ENCODE data around the gene CTRB2.

CTRB2 gene

DNA sequence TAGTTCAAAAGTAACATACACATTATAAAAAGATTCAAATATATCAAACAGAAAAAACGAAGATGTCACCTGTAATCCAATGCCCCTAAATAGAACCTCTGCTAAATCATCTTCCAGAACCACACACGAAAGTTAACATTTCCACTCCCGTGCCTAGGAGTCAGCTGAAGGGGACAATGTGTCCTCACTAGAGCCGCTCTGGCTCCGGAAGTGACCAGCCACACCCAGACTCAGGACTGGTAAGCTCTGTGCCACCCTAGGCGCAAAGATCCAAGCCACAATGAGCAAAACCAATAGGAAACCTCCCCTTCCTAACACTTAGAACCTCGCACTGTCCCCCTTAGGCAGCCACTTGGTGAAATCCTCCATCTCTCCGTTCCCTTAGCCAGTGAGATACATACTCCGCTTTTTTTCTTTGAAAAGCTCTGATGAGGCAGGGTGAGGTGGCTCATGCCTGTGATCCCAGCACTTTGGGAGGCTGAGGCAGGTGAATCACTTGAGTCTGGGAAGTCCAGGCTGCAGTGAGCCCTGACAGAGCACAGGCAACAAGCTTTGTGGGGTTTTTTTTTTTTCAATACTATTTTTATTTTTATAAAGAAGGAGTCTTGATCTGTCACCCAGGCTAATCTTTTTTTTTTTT, 23.6 kb upstream of the CTRB2 start:
- no peak for ATAC-seq (ENCODE audit: low read depth)
- TF ChIP-seq, protein P1, sequence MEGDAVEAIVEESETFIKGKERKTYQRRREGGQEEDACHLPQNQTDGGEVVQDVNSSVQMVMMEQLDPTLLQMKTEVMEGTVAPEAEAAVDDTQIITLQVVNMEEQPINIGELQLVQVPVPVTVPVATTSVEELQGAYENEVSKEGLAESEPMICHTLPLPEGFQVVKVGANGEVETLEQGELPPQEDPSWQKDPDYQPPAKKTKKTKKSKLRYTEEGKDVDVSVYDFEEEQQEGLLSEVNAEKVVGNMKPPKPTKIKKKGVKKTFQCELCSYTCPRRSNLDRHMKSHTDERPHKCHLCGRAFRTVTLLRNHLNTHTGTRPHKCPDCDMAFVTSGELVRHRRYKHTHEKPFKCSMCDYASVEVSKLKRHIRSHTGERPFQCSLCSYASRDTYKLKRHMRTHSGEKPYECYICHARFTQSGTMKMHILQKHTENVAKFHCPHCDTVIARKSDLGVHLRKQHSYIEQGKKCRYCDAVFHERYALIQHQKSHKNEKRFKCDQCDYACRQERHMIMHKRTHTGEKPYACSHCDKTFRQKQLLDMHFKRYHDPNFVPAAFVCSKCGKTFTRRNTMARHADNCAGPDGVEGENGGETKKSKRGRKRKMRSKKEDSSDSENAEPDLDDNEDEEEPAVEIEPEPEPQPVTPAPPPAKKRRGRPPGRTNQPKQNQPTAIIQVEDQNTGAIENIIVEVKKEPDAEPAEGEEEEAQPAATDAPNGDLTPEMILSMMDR (IDR thresholded peaks at IDR 0.05; ENCODE audit: poor library complexity, severe bottlenecking), result no peak
- H3K27me3 ChIP-seq (ENCODE audit: insufficient read depth, poor library complexity, severe bottlenecking), result no peaks in the 10 kb centered on the region
- H3K9me3 ChIP-seq (ENCODE audit: severe bottlenecking), result no peaks in the 10 kb centered on the region
- no peak overlapping the region for H3K27ac ChIP-seq (ENCODE audit: poor library complexity, severe bottlenecking)
- peaks cover 70% of the 10 kb centered on the region for H3K36me3 ChIP-seq (ENCODE audit: low read depth)
- no peak for DNase-seq (ENCODE audit: low spot score)
- peaks cover 8% of the 10 kb centered on the region for H3K4me1 ChIP-seq (ENCODE audit: insufficient read depth, poor library complexity, severe bottlenecking)
- H3K4me3 ChIP-seq (ENCODE audit: severe bottlenecking), result no peak overlapping the region

GRCh38 chr16:75229172-75230031, 22.4 kb upstream of the CTRB2 start:
- TF ChIP-seq, protein P1 (IDR thresholded peaks at IDR 0.05; ENCODE audit: poor library complexity, severe bottlenecking), result no peak
- Histone ChIP-seq H3K27ac (ENCODE audit: poor library complexity, severe bottlenecking) (no peak overlapping the region), H3K27me3 (ENCODE audit: insufficient read depth, poor library complexity, severe bottlenecking) (no peaks in the 10 kb centered on the region), H3K4me1 (ENCODE audit: insufficient read depth, poor library complexity, severe bottlenecking) (peaks cover 5% of the 10 kb centered on the region), H3K9me3 (ENCODE audit: severe bottlenecking) (no peaks in the 10 kb centered on the region), H3K4me3 (ENCODE audit: severe bottlenecking) (no peak overlapping the region), H3K36me3 (ENCODE audit: low read depth) (peaks cover 60% of the 10 kb centered on the region)
- DNase-seq (ENCODE audit: low spot score), result no peak
- no peak for ATAC-seq (ENCODE audit: low read depth)

- Histone ChIP-seq H3K4me1 (ENCODE audit: insufficient read depth, poor library complexity, severe bottlenecking) (no peaks in the 10 kb centered on the region), H3K4me3 (ENCODE audit: severe bottlenecking) (no peak overlapping the region), H3K27me3 (ENCODE audit: insufficient read depth, poor library complexity, severe bottlenecking) (no peaks in the 10 kb centered on the region), H3K9me3 (ENCODE audit: severe bottlenecking) (no peaks in the 10 kb centered on the region), H3K27ac (ENCODE audit: poor library complexity, severe bottlenecking) (no peak overlapping the region), H3K36me3 (ENCODE audit: low read depth) (peaks cover 50% of the 10 kb centered on the region)
- no peak for DNase-seq (ENCODE audit: low spot score)
- no peak for ATAC-seq (ENCODE audit: low read depth)
- TF ChIP-seq, protein P1 (IDR thresholded peaks at IDR 0.05; ENCODE audit: poor library complexity, severe bottlenecking), result no peak
These were observed 21.4 kb upstream of the CTRB2 start for GRCh38 chr16:75228143-75228976.

- Histone ChIP-seq H3K27ac (ENCODE audit: poor library complexity, severe bottlenecking) (no peak overlapping the region), H3K27me3 (ENCODE audit: insufficient read depth, poor library complexity, severe bottlenecking) (no peaks in the 10 kb centered on the region), H3K36me3 (ENCODE audit: low read depth) (peaks cover 42% of the 10 kb centered on the region), H3K4me1 (ENCODE audit: insufficient read depth, poor library complexity, severe bottlenecking) (no peaks in the 10 kb centered on the region), H3K9me3 (ENCODE audit: severe bottlenecking) (no peaks in the 10 kb centered on the region), H3K4me3 (ENCODE audit: severe bottlenecking) (no peak overlapping the region)
- DNase-seq (ENCODE audit: low spot score) (no peak), ATAC-seq (ENCODE audit: low read depth) (peak; percentile 9; the same call in 2 of the 3 replicates)
- TF ChIP-seq, protein P1 (IDR thresholded peaks at IDR 0.05; ENCODE audit: poor library complexity, severe bottlenecking), result no peak
These were observed 20.6 kb upstream of the CTRB2 start for GRCh38 chr16:75227361-75228142.

Data from RWPE2 (cell line).